ENCODE data around the gene BTG4. TPM values are rescaled to one million over a fixed set of nuclear protein-coding genes. Genes with fewer than 3 reads are reported as not detected.
A peak's percentile ranks its signal among the peaks of the same experiment; 100 is the strongest.

BTG4 gene
- total RNA-seq, 1 experiment from 2014 or later = not detected

- H3K27me3 ChIP-seq = no peaks in the 10 kb centered on the region
- H3K9me3 ChIP-seq = peaks cover 2% of the 10 kb centered on the region; the same call in 1 of the 2 replicates
- peak within 1 kb of the TSS; percentile 59 for H3K4me3 ChIP-seq
- peak; percentile 74 for DNase-seq
- peaks cover 18% of the 10 kb centered on the region for H3K36me3 ChIP-seq
Measured at GRCh38 chr11:111540114-111540936, 28.1 kb upstream of the BTG4 start, which contains the start of gene LAYN. LAYN (plus strand) TSS chr11:111540720; CDS start chr11:111540844, 124 bp downstream.

- H3K9me3 ChIP-seq = peaks cover 2% of the 10 kb centered on the region; the same call in 1 of the 2 replicates
- H3K4me3 ChIP-seq = peak overlapping the region; percentile 59; the same call in 1 of the 2 replicates
- H3K36me3 ChIP-seq = peaks cover 13% of the 10 kb centered on the region
- no peak for DNase-seq
- H3K27me3 ChIP-seq = no peaks in the 10 kb centered on the region
Measured at GRCh38 chr11:111539426-111540113, 27.4 kb upstream of the BTG4 start.

- no peaks in the 10 kb centered on the region for H3K27me3 ChIP-seq
- DNase-seq = no peak
Measured at GRCh38 chr11:111538407-111539114, 26.4 kb upstream of the BTG4 start.

GRCh38 chr11:111537336-111537860 lies 25.2 kb upstream of the BTG4 start:
- DNase-seq = no peak
- H3K36me3 ChIP-seq = peaks cover 5% of the 10 kb centered on the region
- no peaks in the 10 kb centered on the region for H3K27me3 ChIP-seq
- H3K9me3 ChIP-seq = peaks cover 2% of the 10 kb centered on the region; the same call in 1 of the 2 replicates
- H3K4me3 ChIP-seq = no peak overlapping the region

More at GRCh38 chr11:111538407-111539114, 26.4 kb upstream of the BTG4 start:
- peaks cover 11% of the 10 kb centered on the region for H3K36me3 ChIP-seq
- no peak overlapping the region for H3K4me3 ChIP-seq
- peaks cover 2% of the 10 kb centered on the region; the same call in 1 of the 2 replicates for H3K9me3 ChIP-seq

- Histone ChIP-seq H3K9me3 (peaks cover 7% of the 10 kb centered on the region; the same call in 1 of the 2 replicates), H3K36me3 (no peaks in the 10 kb centered on the region), H3K4me3 (no peak overlapping the region), H3K27me3 (no peaks in the 10 kb centered on the region)
- no peak for DNase-seq
Measured at GRCh38 chr11:111535281-111535680, 23.1 kb upstream of the BTG4 start.

- H3K4me3 ChIP-seq = no peak overlapping the region
- 0 out of 2 replicates have a peak, but pooled peaks cover 5% of the 10 kb centered on the region for H3K9me3 ChIP-seq
- DNase-seq = no peak
- H3K27me3 ChIP-seq = no peaks in the 10 kb centered on the region
- H3K36me3 ChIP-seq = no peaks in the 10 kb centered on the region
Measured at GRCh38 chr11:111532365-111532709, 20.2 kb upstream of the BTG4 start.

GRCh38 chr11:111531687-111532364 lies 19.6 kb upstream of the BTG4 start:
- 0 out of 2 replicates have a peak, but pooled peaks cover 5% of the 10 kb centered on the region for H3K9me3 ChIP-seq
- H3K4me3 ChIP-seq = no peak overlapping the region
- H3K27me3 ChIP-seq = no peaks in the 10 kb centered on the region
- peak; percentile 88 for DNase-seq
- H3K36me3 ChIP-seq = no peaks in the 10 kb centered on the region

GRCh38 chr11:111531136-111531535 lies 18.9 kb upstream of the BTG4 start:
- no peaks in the 10 kb centered on the region for H3K36me3 ChIP-seq
- H3K27me3 ChIP-seq = no peaks in the 10 kb centered on the region
- DNase-seq = no peak
- no peak overlapping the region for H3K4me3 ChIP-seq
- 0 out of 2 replicates have a peak, but pooled peaks cover 5% of the 10 kb centered on the region for H3K9me3 ChIP-seq

- H3K9me3 ChIP-seq = 0 out of 2 replicates have a peak, but pooled peaks cover 5% of the 10 kb centered on the region
- no peaks in the 10 kb centered on the region for H3K27me3 ChIP-seq
- H3K4me3 ChIP-seq = no peak overlapping the region
- H3K36me3 ChIP-seq = no peaks in the 10 kb centered on the region
- DNase-seq = no peak
Measured at GRCh38 chr11:111530091-111530490, 17.9 kb upstream of the BTG4 start.

GRCh38 chr11:111528557-111528956 lies 16.4 kb upstream of the BTG4 start:
- 0 out of 2 replicates have a peak, but pooled peaks cover 5% of the 10 kb centered on the region for H3K9me3 ChIP-seq
- no peaks in the 10 kb centered on the region for H3K36me3 ChIP-seq
- no peak overlapping the region for H3K4me3 ChIP-seq
- DNase-seq = no peak
- H3K27me3 ChIP-seq = no peaks in the 10 kb centered on the region

- no peak overlapping the region for H3K4me3 ChIP-seq
- H3K27me3 ChIP-seq = no peaks in the 10 kb centered on the region
- DNase-seq = no peak
- 0 out of 2 replicates have a peak, but pooled peaks cover 4% of the 10 kb centered on the region for H3K9me3 ChIP-seq
- H3K36me3 ChIP-seq = no peaks in the 10 kb centered on the region
Measured at GRCh38 chr11:111527279-111527678, 15.1 kb upstream of the BTG4 start.

GRCh38 chr11:111526501-111526900 lies 14.3 kb upstream of the BTG4 start:
- Histone ChIP-seq H3K4me3 (no peak overlapping the region), H3K36me3 (no peaks in the 10 kb centered on the region), H3K27me3 (no peaks in the 10 kb centered on the region), H3K9me3 (no peaks in the 10 kb centered on the region)
- no peak for DNase-seq

- H3K4me3 ChIP-seq = no peak overlapping the region
- H3K27me3 ChIP-seq = no peaks in the 10 kb centered on the region
- no peaks in the 10 kb centered on the region for H3K36me3 ChIP-seq
- DNase-seq = peak; percentile 32
- H3K9me3 ChIP-seq = no peaks in the 10 kb centered on the region
Measured at GRCh38 chr11:111525456-111525855, 13.3 kb upstream of the BTG4 start.

GRCh38 chr11:111524056-111524455 lies 11.9 kb upstream of the BTG4 start:
- Histone ChIP-seq H3K9me3 (no peaks in the 10 kb centered on the region), H3K4me3 (no peak overlapping the region), H3K27me3 (no peaks in the 10 kb centered on the region), H3K36me3 (no peaks in the 10 kb centered on the region)
- no peak for DNase-seq

GRCh38 chr11:111523343-111523742 lies 11.2 kb upstream of the BTG4 start:
- no peak for DNase-seq
- Histone ChIP-seq H3K36me3 (no peaks in the 10 kb centered on the region), H3K4me3 (no peak overlapping the region)

GRCh38 chr11:111522426-111522825 lies 10.2 kb upstream of the BTG4 start:
- no peaks in the 10 kb centered on the region for H3K27me3 ChIP-seq
- H3K9me3 ChIP-seq = no peaks in the 10 kb centered on the region
- H3K36me3 ChIP-seq = no peaks in the 10 kb centered on the region
- DNase-seq = no peak
- H3K4me3 ChIP-seq = no peak overlapping the region

More at GRCh38 chr11:111523343-111523742, 11.2 kb upstream of the BTG4 start:
- Histone ChIP-seq H3K9me3 (no peaks in the 10 kb centered on the region), H3K27me3 (no peaks in the 10 kb centered on the region)
